OCI-LY1 (cell line): ENCODE results near the gene TGM1.

Experiments used
- CTCF ChIP-seq: fragments of 200-600 bp; sonication (generic), shearing (Covaris generic); IDR thresholded peaks from 2 replicates; pipeline ENCODE4 v1.5.1; 2017; ENCODE audit warnings: mild to moderate bottlenecking, antibody characterized with exemption, low read length, moderate library complexity, mixed read lengths
- EZH2 ChIP-seq: fragments of 200-600 bp; sonication (generic), shearing (Covaris generic); IDR thresholded peaks from 2 replicates; pipeline ENCODE4 v1.8.0; 2017; ENCODE audit warnings: borderline replicate concordance, mixed run types, mild to moderate bottlenecking, antibody characterized with exemption, low read length, moderate library complexity, mixed read lengths

- TF ChIP-seq EZH2 (no peak), CTCF (no peak)
These were observed 46.7 kb upstream of the TGM1 start, which contains the start of gene LTB4R2 for GRCh38 chr14:24309538-24310264.
